PFSK-1 (cell line): ENCODE data around the gene OR52E8.

Experiments used
- FOXP2 ChIP-seq: optimal IDR thresholded peaks from 2 replicates; pipeline ENCODE3; 2011; ENCODE audit warnings: borderline replicate concordance, control low read depth, inconsistent platforms; ENCODE audit not compliant: insufficient read depth; ENCODE audit errors: extremely low read length, extremely low read depth
- POLR2AphosphoS5 ChIP-seq: IDR thresholded peaks from 2 replicates; pipeline ENCODE4 v1.6.1; 2012; ENCODE audit warnings: low read depth, mild to moderate bottlenecking, control low read depth, low read length, moderate library complexity
- SIN3A ChIP-seq: IDR thresholded peaks from 2 replicates; pipeline ENCODE4 v1.6.1; 2012; ENCODE audit warnings: mild to moderate bottlenecking, low read length, moderate library complexity, borderline replicate concordance; ENCODE audit not compliant: insufficient read depth
- TAF1 ChIP-seq: IDR thresholded peaks from 2 replicates; pipeline ENCODE4 v1.6.1; 2012; ENCODE audit warnings: low read length, control low read depth, borderline replicate concordance; ENCODE audit not compliant: insufficient read depth
- TF ChIP-seq, protein P1 (sequence below), 2 experiments: IDR thresholded peaks; 2 replicates each; pipeline versions ENCODE4 v1.6.1 to v1.8.0; 2011 to 2012; ENCODE audit warnings: low read depth in 2 of 2, low read length in 2 of 2, control low read depth in 1 of 2, inconsistent platforms in 1 of 2, mild to moderate bottlenecking in 1 of 2, moderate library complexity in 1 of 2; ENCODE audit not compliant: insufficient read depth in 1 of 2

Gene OR52E8

GRCh38 chr11:5887172-5887571 lies 29.7 kb upstream of the OR52E8 start:
- TF ChIP-seq, protein P1, sequence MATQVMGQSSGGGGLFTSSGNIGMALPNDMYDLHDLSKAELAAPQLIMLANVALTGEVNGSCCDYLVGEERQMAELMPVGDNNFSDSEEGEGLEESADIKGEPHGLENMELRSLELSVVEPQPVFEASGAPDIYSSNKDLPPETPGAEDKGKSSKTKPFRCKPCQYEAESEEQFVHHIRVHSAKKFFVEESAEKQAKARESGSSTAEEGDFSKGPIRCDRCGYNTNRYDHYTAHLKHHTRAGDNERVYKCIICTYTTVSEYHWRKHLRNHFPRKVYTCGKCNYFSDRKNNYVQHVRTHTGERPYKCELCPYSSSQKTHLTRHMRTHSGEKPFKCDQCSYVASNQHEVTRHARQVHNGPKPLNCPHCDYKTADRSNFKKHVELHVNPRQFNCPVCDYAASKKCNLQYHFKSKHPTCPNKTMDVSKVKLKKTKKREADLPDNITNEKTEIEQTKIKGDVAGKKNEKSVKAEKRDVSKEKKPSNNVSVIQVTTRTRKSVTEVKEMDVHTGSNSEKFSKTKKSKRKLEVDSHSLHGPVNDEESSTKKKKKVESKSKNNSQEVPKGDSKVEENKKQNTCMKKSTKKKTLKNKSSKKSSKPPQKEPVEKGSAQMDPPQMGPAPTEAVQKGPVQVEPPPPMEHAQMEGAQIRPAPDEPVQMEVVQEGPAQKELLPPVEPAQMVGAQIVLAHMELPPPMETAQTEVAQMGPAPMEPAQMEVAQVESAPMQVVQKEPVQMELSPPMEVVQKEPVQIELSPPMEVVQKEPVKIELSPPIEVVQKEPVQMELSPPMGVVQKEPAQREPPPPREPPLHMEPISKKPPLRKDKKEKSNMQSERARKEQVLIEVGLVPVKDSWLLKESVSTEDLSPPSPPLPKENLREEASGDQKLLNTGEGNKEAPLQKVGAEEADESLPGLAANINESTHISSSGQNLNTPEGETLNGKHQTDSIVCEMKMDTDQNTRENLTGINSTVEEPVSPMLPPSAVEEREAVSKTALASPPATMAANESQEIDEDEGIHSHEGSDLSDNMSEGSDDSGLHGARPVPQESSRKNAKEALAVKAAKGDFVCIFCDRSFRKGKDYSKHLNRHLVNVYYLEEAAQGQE (IDR thresholded peaks at IDR 0.05; ENCODE audit: insufficient read depth in 1 of 2, low read depth in 2 of 2, low read length in 2 of 2): no peak
- no peak for TF ChIP-seq POLR2AphosphoS5
- TF ChIP-seq TAF1: no peak
- TF ChIP-seq SIN3A: no peak
- no peak for TF ChIP-seq FOXP2

DNA sequence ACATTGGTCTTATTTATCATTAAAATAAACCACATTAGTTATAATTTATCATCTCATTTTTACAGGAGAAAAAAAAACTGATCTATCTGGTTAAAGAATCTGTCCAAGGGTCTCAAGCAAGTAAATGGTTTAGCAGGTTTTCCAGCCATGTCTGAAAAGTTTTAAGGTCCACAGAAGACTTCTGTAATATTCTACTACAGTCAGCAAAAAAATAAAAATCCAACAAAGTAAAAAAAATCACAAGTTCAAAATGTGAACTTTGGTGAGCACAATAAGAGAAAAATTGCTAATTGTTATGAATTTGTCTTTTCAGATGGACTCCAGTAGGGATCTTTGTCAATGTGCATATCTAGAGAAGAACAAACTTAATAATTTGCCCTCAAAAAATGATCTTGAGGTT lies 24.3 kb upstream of the OR52E8 start:
- TF ChIP-seq SIN3A (no peak), POLR2AphosphoS5 (no peak), TAF1 (no peak), FOXP2 (no peak)
- TF ChIP-seq, protein P1 (IDR thresholded peaks at IDR 0.05; ENCODE audit: insufficient read depth in 1 of 2, low read depth in 2 of 2, low read length in 2 of 2): no peak

DNA sequence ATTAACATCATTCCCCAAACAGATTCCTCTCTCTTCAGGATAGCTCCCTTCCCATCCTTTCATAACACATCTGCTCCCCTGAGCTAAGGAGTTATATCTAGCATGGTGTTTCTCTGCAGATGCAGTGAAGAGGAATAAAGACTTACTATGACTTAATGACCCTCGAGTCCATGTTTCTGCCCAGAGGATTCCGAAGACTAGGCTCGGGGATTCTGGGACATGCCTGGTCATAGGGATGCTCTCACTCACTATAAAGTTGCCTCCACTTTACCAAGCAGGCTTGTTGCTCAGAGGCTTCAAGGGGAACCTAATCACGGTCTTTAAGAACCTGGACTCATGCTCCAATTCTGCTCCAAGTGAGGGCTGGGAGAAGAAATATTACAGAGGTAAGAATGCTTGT lies 22.8 kb upstream of the OR52E8 start, which contains the start of gene OR52E4:
Gene OR52E4, plus strand, starts transcription at position 301 of the 400 bp plus-strand sequence. CDS start 3,664 bp downstream, outside the sequence.
- no peak for TF ChIP-seq POLR2AphosphoS5
- TF ChIP-seq, protein P1 (IDR thresholded peaks at IDR 0.05; ENCODE audit: insufficient read depth in 1 of 2, low read depth in 2 of 2, low read length in 2 of 2): no peak
- no peak for TF ChIP-seq SIN3A
- TF ChIP-seq FOXP2: no peak
- TF ChIP-seq TAF1: no peak

- no peak for TF ChIP-seq FOXP2
- TF ChIP-seq, protein P1 (IDR thresholded peaks at IDR 0.05; ENCODE audit: insufficient read depth in 1 of 2, low read depth in 2 of 2, low read length in 2 of 2): no peak
- no peak for TF ChIP-seq TAF1
- TF ChIP-seq SIN3A: no peak
- no peak for TF ChIP-seq POLR2AphosphoS5
These were observed 21.1 kb upstream of the OR52E8 start for GRCh38 chr11:5878564-5878963.

DNA sequence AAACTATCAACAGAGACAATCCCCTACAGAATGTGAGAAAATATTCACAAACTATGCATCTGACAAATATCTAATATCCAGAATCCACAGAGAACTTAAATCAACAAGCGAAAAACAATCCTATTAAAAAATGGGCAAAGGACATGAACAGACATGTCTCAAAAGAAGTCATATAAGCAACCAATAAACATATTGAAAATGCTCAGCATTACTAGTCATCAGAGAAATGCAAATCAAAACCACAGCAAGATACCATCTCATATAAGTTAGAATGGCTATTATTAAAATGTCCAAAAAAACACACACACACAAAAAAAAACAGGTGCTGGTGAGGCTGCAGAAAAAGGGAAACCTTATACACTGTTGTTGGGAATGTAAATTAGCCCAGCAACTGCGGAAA lies 8.3 kb upstream of the OR52E8 start:
- TF ChIP-seq TAF1 (no peak), SIN3A (no peak), POLR2AphosphoS5 (no peak), FOXP2 (no peak)
- TF ChIP-seq, protein P1 (IDR thresholded peaks at IDR 0.05; ENCODE audit: insufficient read depth in 1 of 2, low read depth in 2 of 2, low read length in 2 of 2): no peak
